GM19025 (cell line): ENCODE measurements around the gene FLT3.
"Not testable (repeated sequence)": the region's sequence is repeated elsewhere in the genome, so short reads cannot be mapped to it uniquely, and the experiment has no call there.

Experiments used
- ATAC-seq: cut with Tn5 transposase; IDR thresholded peaks from one replicate; pipeline ENCODE4 v1.9.1; 2021; ENCODE audit warnings: mild to moderate bottlenecking, low read depth, moderate library complexity; ENCODE audit not compliant: unreplicated experiment

Gene FLT3

GRCh38 chr13:28046981-28047380 is 53.4 kb downstream of the FLT3 start:
- ATAC-seq = no peak

- no peak for ATAC-seq
Measured at GRCh38 chr13:28045861-28046260, 54.5 kb downstream of the FLT3 start.

DNA sequence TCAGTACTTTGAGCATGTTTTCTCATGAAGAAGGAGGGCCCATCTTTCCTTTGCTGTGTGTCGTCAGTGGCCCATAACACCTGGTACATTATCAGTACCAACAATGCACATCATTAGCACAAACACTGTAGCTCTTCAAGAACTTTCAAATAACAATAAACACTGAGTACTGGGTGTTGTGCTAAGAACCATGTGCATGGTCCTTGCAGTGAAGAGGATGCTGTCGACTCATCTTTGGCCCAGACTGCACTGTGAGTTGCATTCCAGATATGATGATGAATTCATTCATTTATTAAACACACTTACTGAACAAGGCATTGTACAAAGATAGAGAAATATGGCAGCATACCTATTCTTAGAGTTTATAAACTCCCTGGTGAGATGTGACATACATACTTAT is 55.8 kb downstream of the FLT3 start:
- no peak for ATAC-seq

DNA sequence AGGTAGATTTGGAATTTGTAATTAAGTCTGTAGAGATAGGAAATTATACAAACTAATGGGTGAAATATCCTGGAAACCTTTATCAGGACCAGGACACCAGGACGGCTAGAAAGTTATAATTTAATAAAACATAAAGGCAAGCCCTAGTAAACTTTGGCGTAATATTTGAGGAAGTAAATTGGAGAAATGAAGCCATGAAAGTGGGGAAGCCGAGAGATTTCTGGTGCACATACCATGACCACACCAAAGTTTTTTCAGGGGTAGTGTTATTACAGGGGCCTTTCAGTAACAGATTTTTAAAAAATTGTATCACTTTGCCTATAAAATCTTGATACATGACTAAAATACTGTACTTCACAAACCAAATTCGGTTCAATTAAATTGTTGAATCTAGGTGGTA is 57.2 kb downstream of the FLT3 start:
- ATAC-seq = no peak

- no peak for ATAC-seq
Measured at GRCh38 chr13:28041501-28041900, 58.9 kb downstream of the FLT3 start.

DNA sequence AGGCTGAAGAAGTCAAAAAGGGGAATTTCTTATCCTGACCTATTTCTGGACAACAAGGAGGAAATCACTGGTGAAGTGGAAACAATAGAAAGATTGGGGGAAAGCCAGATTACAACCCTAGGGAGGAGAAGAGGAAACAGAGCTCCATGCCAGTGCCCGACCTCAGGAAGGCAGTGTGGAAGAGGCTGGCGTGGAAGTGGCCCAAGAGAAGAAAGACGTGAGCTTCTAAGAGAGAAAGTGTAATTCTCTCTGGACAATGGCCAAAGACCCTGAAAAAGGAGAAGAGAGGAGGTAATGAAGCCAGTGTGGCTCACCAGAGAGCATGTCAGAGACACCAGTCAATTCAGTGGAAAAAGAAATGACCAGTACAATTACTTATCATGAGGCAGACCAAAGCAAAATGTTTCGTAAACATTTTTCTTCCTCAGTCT is 59.3 kb downstream of the FLT3 start:
- no peak for ATAC-seq

- ATAC-seq = no peak
Measured at GRCh38 chr13:28037399-28037798, 63.0 kb downstream of the FLT3 start.

DNA sequence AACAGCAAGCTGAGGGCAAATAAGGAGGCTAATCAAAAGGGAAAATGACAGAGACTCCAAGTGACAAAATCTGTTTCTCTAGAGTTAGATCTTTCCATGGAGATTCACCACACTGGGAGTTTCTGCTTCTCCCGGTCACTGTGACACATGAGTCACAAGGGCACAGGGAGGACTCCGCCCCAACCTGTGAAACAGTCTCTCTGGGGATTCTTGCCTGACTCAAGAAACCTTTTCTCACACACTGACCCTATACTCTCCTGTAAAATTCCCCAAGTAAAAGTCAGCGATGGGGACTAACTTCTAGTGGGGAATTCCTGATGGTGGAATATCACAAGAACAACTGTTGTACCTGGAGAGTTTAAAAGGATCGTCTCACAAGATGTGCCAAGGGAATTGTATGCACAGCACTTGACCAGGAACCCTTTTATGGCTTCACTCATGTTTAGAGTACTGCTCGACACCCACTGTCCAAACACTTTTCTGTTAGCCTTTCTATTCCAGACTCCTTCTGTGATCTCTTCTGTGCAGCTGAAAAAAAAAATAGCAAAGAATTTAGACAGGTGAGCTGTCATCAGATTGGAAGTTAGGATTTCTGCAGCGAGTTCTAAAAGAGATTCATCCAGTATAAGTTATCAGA is 65.1 kb downstream of the FLT3 start:
- ATAC-seq = no peak

DNA sequence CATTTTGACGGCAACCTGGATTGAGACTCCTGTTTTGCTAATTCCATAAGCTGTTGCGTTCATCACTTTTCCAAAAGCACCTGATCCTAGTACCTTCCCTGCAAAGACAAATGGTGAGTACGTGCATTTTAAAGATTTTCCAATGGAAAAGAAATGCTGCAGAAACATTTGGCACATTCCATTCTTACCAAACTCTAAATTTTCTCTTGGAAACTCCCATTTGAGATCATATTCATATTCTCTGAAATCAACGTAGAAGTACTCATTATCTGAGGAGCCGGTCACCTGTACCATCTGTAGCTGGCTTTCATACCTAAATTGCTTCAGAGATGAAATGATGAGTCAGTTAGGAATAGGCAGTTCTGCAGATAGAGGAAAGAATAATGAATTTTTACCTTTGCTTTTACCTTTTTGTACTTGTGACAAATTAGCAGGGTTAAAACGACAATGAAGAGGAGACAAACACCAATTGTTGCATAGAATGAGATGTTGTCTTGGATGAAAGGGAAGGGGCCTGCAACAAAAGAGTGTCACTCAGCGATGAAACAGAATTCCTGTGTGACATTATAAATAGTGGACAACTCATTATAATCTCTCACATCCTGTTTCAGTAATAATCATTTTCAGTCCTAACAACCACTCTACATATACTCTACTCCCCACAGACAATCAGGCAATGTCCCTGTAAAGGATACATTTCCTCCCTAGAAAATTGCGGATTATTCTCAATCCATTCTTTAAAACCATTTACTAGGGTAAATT is 66.3 kb downstream of the FLT3 start:
- ATAC-seq = no peak

- not testable (repeated sequence) for ATAC-seq
Measured at GRCh38 chr13:28032438-28032837, 67.9 kb downstream of the FLT3 start.

GRCh38 chr13:28031896-28032288 is 68.5 kb downstream of the FLT3 start:
- no peak for ATAC-seq

DNA sequence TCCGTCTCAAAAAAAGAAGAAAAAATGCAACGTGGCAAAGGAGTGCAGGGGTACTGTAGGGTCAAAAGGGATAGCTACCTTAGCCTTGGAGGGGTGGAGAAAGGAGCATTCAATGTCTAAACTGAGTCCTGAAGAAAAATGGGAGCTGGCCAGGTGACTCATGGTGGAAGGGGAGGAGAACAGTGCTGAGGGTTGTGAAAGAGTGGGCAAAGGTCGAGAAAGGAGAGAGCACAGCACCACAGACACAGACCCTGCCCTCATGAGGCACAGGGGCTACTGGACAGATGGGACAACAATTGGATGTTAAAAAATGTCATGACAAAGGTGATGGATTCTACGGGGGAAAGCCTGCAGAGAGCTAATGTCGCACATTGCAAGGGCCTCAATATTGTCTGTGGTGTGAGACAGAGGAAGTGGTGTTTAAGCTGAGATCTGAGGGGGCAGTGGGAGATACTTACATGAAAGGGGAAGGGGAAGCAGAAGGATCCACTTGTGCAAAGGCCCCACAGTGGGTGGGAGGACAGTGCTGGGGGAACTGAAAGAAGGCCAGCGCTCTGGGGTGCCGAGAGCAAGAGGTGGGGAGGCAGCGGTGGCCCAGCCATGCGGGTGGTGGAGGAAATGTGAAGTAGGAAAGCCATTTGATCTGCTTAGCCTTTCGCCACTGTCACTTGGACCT is 69.0 kb downstream of the FLT3 start:
- no peak for ATAC-seq

- no peak for ATAC-seq
Measured at GRCh38 chr13:28027607-28028364, 72.6 kb downstream of the FLT3 start.

GRCh38 chr13:28027071-28027470 is 73.3 kb downstream of the FLT3 start:
- no peak for ATAC-seq

DNA sequence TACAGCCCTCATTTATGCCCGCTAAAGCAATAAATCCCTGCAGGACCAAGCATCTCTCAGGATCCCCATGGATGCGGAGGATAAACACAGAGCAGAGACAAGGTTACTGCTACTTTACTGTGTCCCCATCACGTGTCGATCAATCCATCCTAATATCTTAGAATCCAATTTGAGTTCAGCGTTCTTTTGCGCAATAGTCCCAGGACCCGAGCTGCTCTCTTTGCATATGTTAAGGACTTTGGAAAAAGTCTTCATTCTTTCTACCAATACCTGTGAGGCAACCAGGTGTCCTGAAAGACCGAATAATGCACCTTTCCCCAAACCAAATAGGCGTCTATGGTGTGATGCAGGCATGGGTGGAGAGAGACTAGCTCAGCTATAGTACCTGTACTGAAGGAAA is 73.9 kb downstream of the FLT3 start:
- ATAC-seq = no peak

DNA sequence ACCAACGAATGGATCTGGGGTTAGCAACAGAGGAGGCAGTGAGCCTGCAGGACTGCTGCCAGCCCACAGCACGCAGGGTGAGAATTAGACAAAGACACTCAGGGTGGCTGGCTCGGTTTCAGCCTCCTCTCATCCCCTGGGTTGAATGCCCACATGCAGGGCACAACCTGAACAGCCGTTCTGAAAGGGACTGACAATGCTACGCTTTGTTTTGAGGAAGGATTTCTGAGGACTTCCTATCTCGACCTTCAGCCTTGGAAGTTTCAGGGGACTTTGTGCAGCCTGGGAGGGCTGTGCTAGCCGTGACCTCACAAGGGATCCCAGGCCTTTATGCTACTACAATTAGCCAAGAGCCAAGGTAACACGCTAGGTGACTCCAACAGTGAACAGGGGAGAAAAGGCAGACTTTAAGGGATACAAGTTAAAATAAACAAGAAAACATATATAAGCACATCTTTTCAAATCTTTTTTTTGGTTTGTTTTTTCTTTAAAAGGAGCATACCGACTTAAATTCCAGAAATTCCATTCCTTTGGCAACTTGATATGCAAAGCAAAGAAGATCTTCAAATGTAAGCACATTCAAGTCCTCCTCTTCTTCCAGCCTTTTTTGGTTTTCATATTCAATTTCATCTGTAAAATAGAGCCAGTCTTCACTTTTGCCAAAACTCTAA is 77.4 kb downstream of the FLT3 start:
- ATAC-seq = no peak

DNA sequence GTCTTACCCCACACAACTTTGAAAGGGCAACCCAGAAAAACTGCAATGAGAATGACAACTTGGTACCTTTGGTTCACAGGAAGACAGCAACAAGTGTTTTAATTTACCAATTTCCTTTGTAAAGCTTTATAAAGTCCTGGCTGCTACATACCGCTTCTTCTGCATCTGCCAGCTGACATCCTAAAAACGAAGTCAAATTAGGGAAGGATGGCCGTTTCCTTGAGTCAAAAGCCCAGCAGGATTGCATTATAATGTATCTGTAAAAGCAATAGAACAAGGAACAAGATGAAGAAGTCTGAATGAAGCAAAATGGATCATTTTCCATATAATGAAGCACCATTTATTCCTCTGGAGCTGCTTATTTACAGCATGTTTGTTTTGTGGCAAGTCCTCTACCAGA is 86.1 kb downstream of the FLT3 start:
- no peak for ATAC-seq

GRCh38 chr13:28013482-28013881 is 86.9 kb downstream of the FLT3 start:
- ATAC-seq = no peak

DNA sequence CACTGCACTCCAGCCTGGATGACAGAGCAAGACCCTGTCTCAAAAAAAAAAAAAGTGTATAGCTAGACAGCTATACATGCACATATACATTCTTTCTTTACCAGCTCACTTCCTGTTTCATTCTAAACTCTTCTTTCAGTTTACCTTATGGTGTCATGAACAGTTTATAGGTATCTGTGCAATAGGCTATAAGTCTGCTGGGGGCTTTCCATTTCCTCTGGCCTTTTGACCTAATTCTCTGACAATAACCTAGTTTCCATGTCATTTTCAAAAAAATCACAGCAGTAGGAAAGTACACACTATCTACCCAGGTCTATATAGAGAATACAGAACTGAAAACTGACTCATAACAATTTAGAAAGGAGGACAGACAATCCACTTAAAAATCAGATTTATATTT is 87.5 kb downstream of the FLT3 start:
- ATAC-seq = peak; percentile 70

GRCh38 chr13:28012383-28012782 is 88.0 kb downstream of the FLT3 start:
- no peak for ATAC-seq
